Measurements from ENCODE around the gene STT3A. TPM values are rescaled to one million over a fixed set of nuclear protein-coding genes. Genes with fewer than 3 reads are reported as not detected.

The STT3A gene
- total RNA-seq, 1 experiment from 2014 or later: 156 TPM

GRCh38 chr11:125663910-125664309, 71.3 kb downstream of the STT3A start:
- Histone ChIP-seq H3K4me3 (replicated peaks in 1 of 2; ENCODE audit: low read depth in 1 of 2, low read length in 2 of 2) (no peak overlapping the region), H3K4me2 (ENCODE audit: low read length) (no peak overlapping the region), H3K36me3 (ENCODE audit: control insufficient read depth in 1 of 2, insufficient read depth in 2 of 2, low read length in 2 of 2) (peaks cover 2 to 16% of the 10 kb centered on the region in 2 experiments; a peak in 2 of 4 replicates), H3K79me2 (ENCODE audit: insufficient read depth, low read length) (peaks cover 26% of the 10 kb centered on the region), H3K27ac (ENCODE audit: low read depth, low read length) (no peak overlapping the region), H3K27me3 (ENCODE audit: insufficient read depth, low read length) (no peaks in the 10 kb centered on the region), H3K9me2 (ENCODE audit: insufficient read depth) (no peaks in the 10 kb centered on the region), H2AFZ (ENCODE audit: low read depth, low read length, poor library complexity, severe bottlenecking) (no peak overlapping the region), H3K9me3 (ENCODE audit: control insufficient read depth in 1 of 2, insufficient read depth in 1 of 2, low read depth in 1 of 2, low read length in 2 of 2) (peaks cover 0 to 4% of the 10 kb centered on the region in 2 experiments; a peak in 1 of 4 replicates), H4K20me1 (ENCODE audit: insufficient read depth) (no peaks in the 10 kb centered on the region), H3K9ac (ENCODE audit: low read length) (no peak overlapping the region), H3K4me1 (ENCODE audit: control insufficient read depth in 1 of 2, insufficient read depth in 2 of 2, low read length in 2 of 2) (no peaks in the 10 kb centered on the region)
- ChIA-PET RAD21 (ENCODE audit: low non-redundant PET in 1 of 2, low total read pairs in 2 of 2, uncharacterized antibody in 2 of 2, unreplicated experiment in 2 of 2) (no interaction called here), CTCF (interaction anchor here (1.4 kb wide), 1 partner anchor 16 kb away, joined by 3 read pairs; the partner anchor contains the start of gene ACRV1), POLR2A (no interaction called here)
- BruUV-seq (replicated peaks): no TSS peak
- DNase-seq (ENCODE audit: low read depth, low spot score) (no peak), ATAC-seq (no peak)
- no peak for TF ChIP-seq ELF1 (IDR thresholded peaks at IDR 0.05; ENCODE audit: borderline replicate concordance, low read depth)
- no peak for TF ChIP-seq ZNF274 (IDR thresholded peaks at IDR 0.05; ENCODE audit: low read depth, low read length)
- no peak for TF ChIP-seq RAD21 (IDR thresholded peaks at IDR 0.05; ENCODE audit: low read depth)
- no peak for TF ChIP-seq MAX (IDR thresholded peaks at IDR 0.05)
- no peak for TF ChIP-seq POLR2AphosphoS5 (IDR thresholded peaks at IDR 0.05; ENCODE audit: low read depth, low read length)
- no peak for TF ChIP-seq EZH2phosphoT487 (IDR thresholded peaks at IDR 0.05; ENCODE audit: borderline replicate concordance)
- intact Hi-C loops (cut with micrococcal nuclease): no loop called here

GRCh38 chr11:125667151-125667550, 74.5 kb downstream of the STT3A start:
- H3K4me3 ChIP-seq (replicated peaks in 1 of 2; ENCODE audit: low read depth in 1 of 2, low read length in 2 of 2): no peak overlapping the region
- no TSS peak for BruUV-seq (replicated peaks)
- RAD21 ChIA-PET (ENCODE audit: low non-redundant PET in 1 of 2, low total read pairs in 2 of 2, uncharacterized antibody in 2 of 2, unreplicated experiment in 2 of 2): no interaction called here
- POLR2A ChIA-PET: no interaction called here
- no peaks in the 10 kb centered on the region for H3K9me2 ChIP-seq (ENCODE audit: insufficient read depth)
- DNase-seq (ENCODE audit: low read depth, low spot score) (no peak), ATAC-seq (no peak)
- H2AFZ ChIP-seq (ENCODE audit: low read depth, low read length, poor library complexity, severe bottlenecking): no peak overlapping the region
- no peaks in the 10 kb centered on the region for H3K27me3 ChIP-seq (ENCODE audit: insufficient read depth, low read length)
- H3K4me1 ChIP-seq (ENCODE audit: control insufficient read depth in 1 of 2, insufficient read depth in 2 of 2, low read length in 2 of 2): no peaks in the 10 kb centered on the region
- H3K79me2 ChIP-seq (ENCODE audit: insufficient read depth, low read length): peaks cover 26% of the 10 kb centered on the region
- H4K20me1 ChIP-seq (ENCODE audit: insufficient read depth): 0 out of 2 replicates have a peak, but pooled peaks cover 4% of the 10 kb centered on the region
- H3K9ac ChIP-seq (ENCODE audit: low read length): no peak overlapping the region
- 0 out of 4 replicates have a peak, but pooled peaks cover 0 to 7% of the 10 kb centered on the region in 2 experiments for H3K36me3 ChIP-seq (ENCODE audit: control insufficient read depth in 1 of 2, insufficient read depth in 2 of 2, low read length in 2 of 2)
- no peak overlapping the region for H3K27ac ChIP-seq (ENCODE audit: low read depth, low read length)
- CTCF ChIA-PET: no interaction called here
- H3K9me3 ChIP-seq (ENCODE audit: control insufficient read depth in 1 of 2, insufficient read depth in 1 of 2, low read depth in 1 of 2, low read length in 2 of 2): peaks cover 0 to 4% of the 10 kb centered on the region in 2 experiments; a peak in 1 of 4 replicates
- no peak overlapping the region for H3K4me2 ChIP-seq (ENCODE audit: low read length)
- intact Hi-C loops (cut with micrococcal nuclease): no loop called here
- TF ChIP-seq POLR2A (IDR thresholded peaks at IDR 0.05; ENCODE audit: borderline replicate concordance, extremely low read depth, insufficient read depth, insufficient read length): no peak
- no peak for TF ChIP-seq CTCF (IDR thresholded peaks at IDR 0.05 in 2 of 3, conservative IDR thresholded peaks at IDR 0.05 in 1 of 3; ENCODE audit: borderline replicate concordance in 1 of 3, insufficient read depth in 1 of 3, low read depth in 2 of 3, low read length in 2 of 3)
- TF ChIP-seq REST (IDR thresholded peaks at IDR 0.05; ENCODE audit: low read depth): no peak
- TF ChIP-seq ZNF274 (IDR thresholded peaks at IDR 0.05; ENCODE audit: low read depth, low read length): no peak
- TF ChIP-seq POLR2AphosphoS5 (IDR thresholded peaks at IDR 0.05; ENCODE audit: low read depth, low read length): no peak
- TF ChIP-seq SIN3A (IDR thresholded peaks at IDR 0.05; ENCODE audit: low read depth): no peak
- TF ChIP-seq RAD21 (IDR thresholded peaks at IDR 0.05; ENCODE audit: low read depth): no peak
- no peak for TF ChIP-seq ZFX (IDR thresholded peaks at IDR 0.05)
- no peak for TF ChIP-seq CEBPB (IDR thresholded peaks at IDR 0.05; ENCODE audit: low read depth)
- no peak for TF ChIP-seq SRF (IDR thresholded peaks at IDR 0.05; ENCODE audit: low read depth)
- no peak for TF ChIP-seq ELF1 (IDR thresholded peaks at IDR 0.05; ENCODE audit: borderline replicate concordance, low read depth)
- no peak for TF ChIP-seq EZH2phosphoT487 (IDR thresholded peaks at IDR 0.05; ENCODE audit: borderline replicate concordance)
- TF ChIP-seq EZH2 (IDR thresholded peaks at IDR 0.05): no peak
- TF ChIP-seq YY1 (IDR thresholded peaks at IDR 0.05; ENCODE audit: extremely low read depth, insufficient replicate concordance, low read depth, low read length): no peak
